HepG2 (cell line): ENCODE results near the gene ERMARD. TPM values are rescaled to one million over a fixed set of nuclear protein-coding genes. Genes with fewer than 3 reads are reported as not detected.
A peak's percentile ranks its signal among the peaks of the same experiment; 100 is the strongest.

Experiments used
- HNF1B ChIP-seq: sonication (generic); formaldehyde crosslinking; IDR thresholded peaks from 2 replicates; pipeline ENCODE4 v1.5.1; 2020; ENCODE audit warnings: mild to moderate bottlenecking, moderate library complexity, missing genetic modification reagents
- KLF13 ChIP-seq: sonication (generic); formaldehyde crosslinking; IDR thresholded peaks from 2 replicates; pipeline ENCODE4 v1.4.0; 2020; ENCODE audit warnings: mild to moderate bottlenecking, missing genetic modification reagents
- MAX ChIP-seq: IDR thresholded peaks from 2 replicates; pipeline ENCODE4 v1.6.1; 2012; ENCODE audit warnings: inconsistent platforms
- MIXL1 ChIP-seq: IDR thresholded peaks from 2 replicates; pipeline ENCODE4 v1.6.1; 2016
- MXI1 ChIP-seq: IDR thresholded peaks from 3 replicates; pipeline ENCODE4 v1.6.1; 2012; ENCODE audit warnings: low read depth, low read length, inconsistent platforms, borderline replicate concordance
- NR2F1 ChIP-seq, 2 experiments: fragments of 450-650 bp in 1 of 2; formaldehyde crosslinking in 1 of 2; IDR thresholded peaks; 2 replicates each; pipeline versions ENCODE4 v1.5.0 to v1.6.1; 2016 to 2020; ENCODE audit warnings: mild to moderate bottlenecking in 1 of 2, missing compliant biosample characterization in 1 of 2, missing genetic modification reagents in 1 of 2, moderate library complexity in 1 of 2
- SRSF9 ChIP-seq: fragments of 200-400 bp; formaldehyde crosslinking; IDR thresholded peaks from 2 replicates; pipeline ENCODE4 v1.6.1; 2018; ENCODE audit warnings: borderline replicate concordance, mild to moderate bottlenecking, low read depth, low read length; ENCODE audit not compliant: insufficient read depth, poor library complexity, severe bottlenecking
- TEF ChIP-seq: sonication (generic); formaldehyde crosslinking; IDR thresholded peaks from 2 replicates; pipeline ENCODE4 v1.5.0; 2020; ENCODE audit warnings: missing genetic modification reagents
- UBTF ChIP-seq: sonication (generic); formaldehyde crosslinking; IDR thresholded peaks from 2 replicates; pipeline ENCODE4 v1.4.0; 2020; ENCODE audit warnings: mild to moderate bottlenecking, missing genetic modification reagents
- ZBTB39 ChIP-seq: sonication (generic); formaldehyde crosslinking; IDR thresholded peaks from 2 replicates; pipeline ENCODE4 v1.5.0; 2020; ENCODE audit warnings: missing genetic modification reagents
- ZBTB44 ChIP-seq: sonication (generic); formaldehyde crosslinking; IDR thresholded peaks from 2 replicates; pipeline ENCODE4 v1.4.0; 2020; ENCODE audit warnings: missing genetic modification reagents
- ZBTB7A ChIP-seq: sonication (generic); formaldehyde crosslinking; IDR thresholded peaks from 2 replicates; pipeline ENCODE4 v1.8.0; 2022; ENCODE audit warnings: mild to moderate bottlenecking, missing genetic modification reagents
- ZNF605 ChIP-seq: sonication (generic); formaldehyde crosslinking; IDR thresholded peaks from 2 replicates; pipeline ENCODE4 v1.8.0; 2022; ENCODE audit warnings: mild to moderate bottlenecking, missing genetic modification reagents
- ZNF770 ChIP-seq: sonication (generic); formaldehyde crosslinking; IDR thresholded peaks from 2 replicates; pipeline ENCODE4 v1.5.0; 2020; ENCODE audit warnings: mild to moderate bottlenecking, missing genetic modification reagents
- ZNF781 ChIP-seq: sonication (generic); formaldehyde crosslinking; IDR thresholded peaks from 2 replicates; pipeline ENCODE4 v1.5.1; 2020; ENCODE audit warnings: borderline replicate concordance, mild to moderate bottlenecking, missing genetic modification reagents; ENCODE audit errors: not compliant biosample characterization
- polyA plus RNA-seq, 8 experiments: library from polyadenylated mRNA; depleted of rRNA in 3 of 8; stranded (reverse) in 7 of 8; unstranded in 1 of 8; fragments of >200 nt; fragmentation: Illumina TruSeq in 4 of 8; extraction: Trizol in 4 of 8; gene quantifications; 2 replicates each; pipeline versions ENCODE4 v1.2.1 to v1.2.3, GENCODE V29; 2011 to 2016; ENCODE audit warnings: low read depth in 4 of 8, missing spikeins in 1 of 8, mixed read lengths in 1 of 8; ENCODE audit not compliant: insufficient read depth in 1 of 8
- total RNA-seq, 5 experiments: library from RNA; depleted of rRNA; stranded (reverse); fragments of >200 nt; fragmentation: Illumina TruSeq; extraction: Trizol; gene quantifications; 2 replicates each; pipeline ENCODE4 v1.2.3, GENCODE V29; 2016; ENCODE audit warnings: low read depth in 1 of 5

The ERMARD gene
- total and polyA plus RNA-seq, 2 of the 13 experiments (the other 11 are each of a cell fraction or from before 2014, with no cell fraction given): 8.8 to 10.7 TPM

- peak; percentile 81 to 89 for TF ChIP-seq NR2F1 (CRISPR knock-in tag; IDR thresholded peaks at IDR 0.05)
- TF ChIP-seq MAX: peak; percentile 91
- no peak for TF ChIP-seq MIXL1 (CRISPR knock-in tag)
- TF ChIP-seq ZBTB44 (CRISPR knock-in tag): no peak; the same call in 1 of the 2 replicates
- TF ChIP-seq TEF (CRISPR knock-in tag): no peak
- TF ChIP-seq ZNF605: peak; percentile 86
- TF ChIP-seq ZNF770: peak; percentile 32; the same call in 1 of the 2 replicates
- TF ChIP-seq ZBTB39 (CRISPR knock-in tag): peak; percentile 77; the same call in 1 of the 2 replicates
- peak; percentile 90 for TF ChIP-seq HNF1B (CRISPR knock-in tag)
- peak; percentile 88 for TF ChIP-seq ZBTB7A (CRISPR knock-in tag)
- peak; percentile 29; the same call in 1 of the 3 replicates for TF ChIP-seq MXI1
- peak; percentile 89 for TF ChIP-seq ZNF781 (CRISPR knock-in tag)
- TF ChIP-seq UBTF (CRISPR knock-in tag): peak; percentile 87
- no peak for TF ChIP-seq SRSF9
- TF ChIP-seq KLF13: no peak
Measured at GRCh38 chr6:169789944-169790927, 38.8 kb downstream of the ERMARD start (continued).
